Breast epithelium (tissue), 4 donors: ENCODE results near the gene SYN1. TPM values are rescaled to one million over a fixed set of nuclear protein-coding genes. Genes with fewer than 3 reads are reported as not detected.

Experiments
- DNase-seq, 2 donors: peaks; one replicate each; pipeline ENCODE4 v3.0.0-alpha.2; 2019; ENCODE audit warnings: low spot score in 2 of 2
- H3K27ac ChIP-seq, 2 donors: fragments of 200-600 bp; sonication (generic) in 1 of 2; one replicate each; pipeline ENCODE4 v1.5.1; 2016 to 2019; ENCODE audit warnings: mild to moderate bottlenecking in 1 of 2
- H3K27me3 ChIP-seq, 2 donors: fragments of 200-600 bp; sonication (generic) in 1 of 2; one replicate each; pipeline versions ENCODE4 v1.5.1 to v1.6.0; 2017 to 2019; ENCODE audit warnings: control low read depth in 1 of 2, mild to moderate bottlenecking in 1 of 2
- H3K36me3 ChIP-seq: fragments of 200-600 bp; one replicate; pipeline ENCODE4 v1.5.1; 2019
- H3K4me1 ChIP-seq, 2 donors: fragments of 200-600 bp; sonication (generic); one replicate each; pipeline ENCODE4 v1.5.1; 2016 to 2019; ENCODE audit warnings: control low read depth in 1 of 2
- H3K4me3 ChIP-seq, 3 donors: fragments of 200-600 bp; sonication (generic); 1 replicate in 2 of 3; 2 replicates in 1 of 3; pipeline ENCODE4 v1.5.1; 2016 to 2019; ENCODE audit warnings: mild to moderate bottlenecking in 3 of 3, moderate library complexity in 2 of 3
- H3K9me3 ChIP-seq, 2 donors: fragments of 200-600 bp; sonication (generic) in 1 of 2; one replicate each; pipeline ENCODE4 v1.5.1; 2016 to 2019; ENCODE audit warnings: control low read depth in 1 of 2
- POLR2A ChIP-seq: fragments of 450-650 bp; IDR thresholded peaks from one replicate; pipeline ENCODE4 v1.6.1; 2016; ENCODE audit warnings: antibody characterized with exemption, mild to moderate bottlenecking, moderate library complexity
- POLR2AphosphoS5 ChIP-seq, 3 donors: sonication (generic); formaldehyde crosslinking; IDR thresholded peaks; one replicate each; pipeline ENCODE4 v1.6.1; 2017; ENCODE audit warnings: antibody characterized with exemption in 3 of 3
- intact Hi-C: fragments of 100-400 bp; cut with DNase I; formaldehyde crosslinking; loops from one replicate; pipeline ENCODE4 v1.15.1; 2023; ENCODE audit warnings: low total_unique reads
- total RNA-seq, 3 donors: library from RNA; depleted of rRNA; stranded (reverse); fragments of >200 nt; gene quantifications; one replicate each; pipeline ENCODE4 v1.1.0, GENCODE V29; 2016
- TF ChIP-seq, protein P1 (sequence below), 3 donors: fragments of 450-650 bp; IDR thresholded peaks; one replicate each; pipeline ENCODE4 v1.5.1; 2016 to 2017; ENCODE audit warnings: antibody characterized with exemption in 3 of 3, mild to moderate bottlenecking in 3 of 3, moderate library complexity in 3 of 3

The SYN1 gene
- total RNA-seq, 3 donors from 2014 or later, result not detected

GRCh38 chrX:47579537-47579936 is 40.1 kb downstream of the SYN1 start:
- TF ChIP-seq POLR2A (no peak), POLR2AphosphoS5 (IDR thresholded peaks at IDR 0.05) (no peak)
- TF ChIP-seq, protein P1, sequence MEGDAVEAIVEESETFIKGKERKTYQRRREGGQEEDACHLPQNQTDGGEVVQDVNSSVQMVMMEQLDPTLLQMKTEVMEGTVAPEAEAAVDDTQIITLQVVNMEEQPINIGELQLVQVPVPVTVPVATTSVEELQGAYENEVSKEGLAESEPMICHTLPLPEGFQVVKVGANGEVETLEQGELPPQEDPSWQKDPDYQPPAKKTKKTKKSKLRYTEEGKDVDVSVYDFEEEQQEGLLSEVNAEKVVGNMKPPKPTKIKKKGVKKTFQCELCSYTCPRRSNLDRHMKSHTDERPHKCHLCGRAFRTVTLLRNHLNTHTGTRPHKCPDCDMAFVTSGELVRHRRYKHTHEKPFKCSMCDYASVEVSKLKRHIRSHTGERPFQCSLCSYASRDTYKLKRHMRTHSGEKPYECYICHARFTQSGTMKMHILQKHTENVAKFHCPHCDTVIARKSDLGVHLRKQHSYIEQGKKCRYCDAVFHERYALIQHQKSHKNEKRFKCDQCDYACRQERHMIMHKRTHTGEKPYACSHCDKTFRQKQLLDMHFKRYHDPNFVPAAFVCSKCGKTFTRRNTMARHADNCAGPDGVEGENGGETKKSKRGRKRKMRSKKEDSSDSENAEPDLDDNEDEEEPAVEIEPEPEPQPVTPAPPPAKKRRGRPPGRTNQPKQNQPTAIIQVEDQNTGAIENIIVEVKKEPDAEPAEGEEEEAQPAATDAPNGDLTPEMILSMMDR (IDR thresholded peaks at IDR 0.05), result no peak
- no peak for DNase-seq
- intact Hi-C loops, result loop anchor here (10.0 kb wide), 1 partner anchor 45 kb away; the partner anchor contains the start of gene CFP
- Histone ChIP-seq H3K36me3 (no peaks in the 10 kb centered on the region), H3K27ac (no peak overlapping the region), H3K4me3 (no peak overlapping the region), H3K27me3 (peaks cover 0 to 24% of the 10 kb centered on the region in 2 donors), H3K4me1 (no peaks in the 10 kb centered on the region), H3K9me3 (no peaks in the 10 kb centered on the region)

- no peaks in the 10 kb centered on the region for H3K36me3 ChIP-seq
- H3K27me3 ChIP-seq, result peaks cover 0 to 32% of the 10 kb centered on the region in 2 donors
- H3K4me3 ChIP-seq, result no peak overlapping the region
- intact Hi-C loops, result loop anchor here (10.0 kb wide), 1 partner anchor 46 kb away; the partner anchor contains the start of gene CFP
- no peaks in the 10 kb centered on the region for H3K4me1 ChIP-seq
- H3K27ac ChIP-seq, result no peak overlapping the region
- no peak for DNase-seq
- H3K9me3 ChIP-seq, result no peaks in the 10 kb centered on the region
- TF ChIP-seq, protein P1 (IDR thresholded peaks at IDR 0.05), result no peak
- no peak for TF ChIP-seq POLR2A
- TF ChIP-seq POLR2AphosphoS5 (IDR thresholded peaks at IDR 0.05), result no peak
Observed at GRCh38 chrX:47578692-47579091, 41.0 kb downstream of the SYN1 start.

DNA sequence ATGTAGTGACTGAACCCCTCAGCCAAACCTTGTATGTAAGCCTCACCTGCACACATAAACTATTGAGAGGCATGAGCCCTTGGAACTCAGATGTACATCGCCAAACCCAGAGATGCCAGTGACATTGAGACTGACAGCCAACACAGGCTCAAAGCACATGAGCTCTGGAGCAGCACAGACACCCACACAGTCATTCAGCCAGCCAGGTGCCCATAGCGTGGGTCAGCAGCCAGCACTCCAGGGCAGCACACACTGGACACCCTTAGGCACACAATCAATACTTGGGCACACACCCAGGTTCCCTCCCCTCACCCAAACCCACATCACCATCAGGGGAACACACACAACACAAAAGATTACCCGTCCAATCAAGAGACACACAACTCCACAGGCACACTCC is 41.8 kb downstream of the SYN1 start:
- no peak overlapping the region for H3K4me3 ChIP-seq
- H3K36me3 ChIP-seq, result no peaks in the 10 kb centered on the region
- intact Hi-C loops, result loop anchor here (10.0 kb wide), 1 partner anchor 47 kb away; the partner anchor contains the start of gene CFP
- no peak for DNase-seq
- H3K27me3 ChIP-seq, result peaks cover 0 to 38% of the 10 kb centered on the region in 2 donors
- H3K27ac ChIP-seq, result no peak overlapping the region
- TF ChIP-seq, protein P1 (IDR thresholded peaks at IDR 0.05), result no peak
- no peaks in the 10 kb centered on the region for H3K4me1 ChIP-seq
- H3K9me3 ChIP-seq, result no peaks in the 10 kb centered on the region

GRCh38 chrX:47577424-47577823 is 42.2 kb downstream of the SYN1 start:
- Histone ChIP-seq H3K4me3 (no peak overlapping the region), H3K27ac (no peak overlapping the region), H3K36me3 (no peaks in the 10 kb centered on the region), H3K27me3 (peaks cover 0 to 43% of the 10 kb centered on the region in 2 donors), H3K9me3 (no peaks in the 10 kb centered on the region), H3K4me1 (no peaks in the 10 kb centered on the region)
- DNase-seq, result no peak
- intact Hi-C loops, result loop anchor here (10.0 kb wide), 1 partner anchor 47 kb away; the partner anchor contains the start of gene CFP
- no peak for TF ChIP-seq POLR2AphosphoS5 (IDR thresholded peaks at IDR 0.05)
- TF ChIP-seq POLR2A, result no peak
- TF ChIP-seq, protein P1 (IDR thresholded peaks at IDR 0.05), result no peak

DNA sequence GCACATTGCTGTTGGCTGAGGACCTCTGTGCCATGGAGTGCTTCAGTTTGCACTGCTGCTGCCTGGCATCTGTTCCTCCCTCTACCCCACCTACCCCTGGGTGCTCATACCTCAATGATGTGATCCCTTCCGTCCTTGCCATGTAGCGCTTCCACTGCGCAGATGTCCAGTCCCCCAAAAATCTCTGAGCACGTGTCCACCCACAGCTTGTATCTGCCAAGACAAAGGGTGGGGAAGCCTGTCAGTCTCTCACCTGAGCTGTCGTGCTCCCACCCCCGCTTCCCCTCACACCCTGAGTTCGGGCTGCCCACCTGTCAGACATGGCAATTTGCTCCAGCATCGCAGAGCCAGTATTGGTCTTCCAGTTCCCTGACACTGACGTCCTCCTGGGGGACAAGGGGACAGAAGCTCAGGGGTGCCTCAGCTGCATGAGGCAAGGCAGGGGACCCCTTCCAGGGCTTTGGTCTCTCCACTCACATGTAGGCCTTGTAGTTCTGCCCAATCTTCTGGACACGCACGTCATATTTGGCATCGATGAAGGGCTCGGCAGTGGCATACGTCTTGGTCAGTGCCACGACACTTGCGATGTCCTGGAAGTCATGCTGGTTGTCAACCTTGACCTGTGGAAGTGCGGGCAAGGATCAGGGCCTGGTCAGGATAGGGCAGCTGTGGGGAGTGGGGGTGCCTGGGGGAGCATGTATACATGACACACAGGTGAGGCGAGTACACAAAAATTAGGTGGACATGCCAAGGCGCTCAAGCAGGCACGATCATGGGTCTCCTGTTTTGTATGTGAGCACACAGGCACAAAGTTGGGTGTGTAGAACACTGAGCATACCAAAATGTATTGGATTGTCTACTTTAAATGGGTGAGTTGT is 43.4 kb downstream of the SYN1 start:
- Histone ChIP-seq H3K36me3 (no peaks in the 10 kb centered on the region), H3K27me3 (peaks cover 0 to 54% of the 10 kb centered on the region in 2 donors), H3K4me3 (no peak overlapping the region), H3K9me3 (no peaks in the 10 kb centered on the region), H3K27ac (no peak overlapping the region), H3K4me1 (no peaks in the 10 kb centered on the region)
- intact Hi-C loops, result loop anchor here (10.0 kb wide), 1 partner anchor 49 kb away; the partner anchor contains the start of gene CFP
- TF ChIP-seq, protein P1 (IDR thresholded peaks at IDR 0.05), result no peak
- TF ChIP-seq POLR2AphosphoS5 (IDR thresholded peaks at IDR 0.05), result no peak
- TF ChIP-seq POLR2A, result no peak
- DNase-seq, result no peak
